ENCODE data around the gene MARCHF2. TPM values are rescaled to one million over a fixed set of nuclear protein-coding genes. Genes with fewer than 3 reads are reported as not detected.

MARCHF2 gene
- total RNA-seq, 6 donors from 2014 or later = 72.2 to 266 (median 111) TPM

DNA sequence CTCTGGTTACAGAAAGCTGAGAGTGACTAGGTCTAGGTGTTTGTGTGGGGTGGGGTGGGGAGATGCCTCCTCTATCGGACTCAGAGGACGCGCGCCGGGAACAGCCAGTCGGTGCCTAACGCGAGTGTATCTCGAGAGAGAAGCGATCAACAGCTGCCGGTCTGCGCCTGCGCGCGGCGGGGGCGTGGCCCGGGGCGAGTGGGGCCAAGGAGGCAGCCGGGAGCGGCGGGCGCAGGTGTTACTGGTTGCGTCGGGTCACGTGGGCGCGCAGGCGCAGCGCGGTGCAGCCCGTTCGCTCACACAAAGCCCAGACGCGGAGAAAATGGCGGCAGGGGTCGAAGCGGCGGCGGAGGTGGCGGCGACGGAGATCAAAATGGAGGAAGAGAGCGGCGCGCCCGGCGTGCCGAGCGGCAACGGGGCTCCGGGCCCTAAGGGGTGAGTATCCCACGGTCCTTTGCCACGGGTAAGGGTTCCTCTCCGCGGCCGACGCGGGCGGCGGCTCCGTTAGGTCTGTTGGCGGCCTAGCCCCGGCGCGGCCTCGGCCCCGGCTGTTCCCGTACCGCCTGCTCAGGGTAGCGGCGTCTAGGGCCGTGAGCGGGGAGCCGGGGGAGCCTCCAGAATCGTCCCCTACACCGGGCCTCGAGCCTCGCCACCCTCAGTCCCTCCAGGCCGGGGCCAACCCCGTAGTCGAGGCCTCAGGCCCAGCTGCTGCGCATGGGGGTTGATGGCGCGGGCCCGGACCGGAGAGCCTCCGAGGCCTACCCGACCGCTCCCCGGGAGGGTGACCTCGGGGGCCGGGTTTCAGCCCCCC lies 31.8 kb downstream of the MARCHF2 start, which contains the start of gene HNRNPM:
TSS of gene HNRNPM (plus strand) at position 299 of the 811 bp plus-strand sequence. CDS start at position 323, 24 bp downstream.
- Histone ChIP-seq H3K4me1 (peaks cover 36 to 50% (median 42%) of the 10 kb centered on the region in 4 donors), H3K9me3 (no peaks in the 10 kb centered on the region), H3K27ac (peak within 1 kb of the TSS; percentile 97 to 99 (median 98)), H3K4me3 (peak within 1 kb of the TSS; percentile 70 to 93 (median 80)), H3K36me3 (peaks cover 0 to 21% (median 5%) of the 10 kb centered on the region in 4 donors), H3K27me3 (no peaks in the 10 kb centered on the region)
- DNase-seq (peak; percentile 100), ATAC-seq (ENCODE audit: low FRiP score in 2 of 2) (peak; percentile 98 to 99)
- TF ChIP-seq POLR2AphosphoS5 (IDR thresholded peaks at IDR 0.05) (peak; percentile 95), EP300 (IDR thresholded peaks at IDR 0.05) (peak in 1 of 4 donors; percentile 24), POLR2A (IDR thresholded peaks at IDR 0.05) (peak in 3 of 4 donors; percentile 88 to 98 (median 97))
- TF ChIP-seq, protein P1, sequence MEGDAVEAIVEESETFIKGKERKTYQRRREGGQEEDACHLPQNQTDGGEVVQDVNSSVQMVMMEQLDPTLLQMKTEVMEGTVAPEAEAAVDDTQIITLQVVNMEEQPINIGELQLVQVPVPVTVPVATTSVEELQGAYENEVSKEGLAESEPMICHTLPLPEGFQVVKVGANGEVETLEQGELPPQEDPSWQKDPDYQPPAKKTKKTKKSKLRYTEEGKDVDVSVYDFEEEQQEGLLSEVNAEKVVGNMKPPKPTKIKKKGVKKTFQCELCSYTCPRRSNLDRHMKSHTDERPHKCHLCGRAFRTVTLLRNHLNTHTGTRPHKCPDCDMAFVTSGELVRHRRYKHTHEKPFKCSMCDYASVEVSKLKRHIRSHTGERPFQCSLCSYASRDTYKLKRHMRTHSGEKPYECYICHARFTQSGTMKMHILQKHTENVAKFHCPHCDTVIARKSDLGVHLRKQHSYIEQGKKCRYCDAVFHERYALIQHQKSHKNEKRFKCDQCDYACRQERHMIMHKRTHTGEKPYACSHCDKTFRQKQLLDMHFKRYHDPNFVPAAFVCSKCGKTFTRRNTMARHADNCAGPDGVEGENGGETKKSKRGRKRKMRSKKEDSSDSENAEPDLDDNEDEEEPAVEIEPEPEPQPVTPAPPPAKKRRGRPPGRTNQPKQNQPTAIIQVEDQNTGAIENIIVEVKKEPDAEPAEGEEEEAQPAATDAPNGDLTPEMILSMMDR (IDR thresholded peaks at IDR 0.05) = peak in 2 of 6 experiments; percentile 16 to 24
- 0 to 2% methylated on average over 30 to 36 of the region's 93 CpGs for WGBS, 2 donors

DNA sequence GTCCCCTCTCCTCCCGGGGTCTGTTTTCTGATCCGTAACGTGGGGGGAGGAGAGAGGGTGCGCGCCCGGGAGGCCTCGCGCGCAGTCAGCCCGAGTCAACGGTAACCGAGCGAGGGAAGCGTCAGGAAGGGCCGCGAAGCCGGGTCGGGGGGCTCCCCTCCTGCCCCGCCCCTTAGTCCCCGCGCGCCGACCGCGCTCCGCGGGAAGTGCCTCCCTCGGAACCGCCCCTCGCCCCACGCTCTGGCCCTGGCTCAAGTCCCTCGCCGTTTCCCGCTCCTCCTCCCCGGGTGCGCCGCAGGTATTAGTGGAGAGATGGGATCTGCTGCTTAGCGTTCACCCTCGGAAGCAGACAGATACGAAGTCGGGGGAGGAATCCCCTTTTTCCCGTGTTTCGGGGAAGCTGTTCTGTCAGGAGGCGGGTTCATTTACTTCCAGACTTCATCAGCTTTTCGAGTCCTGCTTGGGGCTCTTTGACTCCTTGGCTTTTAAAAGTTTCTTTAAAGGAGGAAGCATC lies 32.4 kb downstream of the MARCHF2 start:
- 3% methylated on average over 6 to 39 of the region's 45 CpGs for WGBS, 2 donors
- H3K9me3 ChIP-seq = no peaks in the 10 kb centered on the region
- peak; percentile 19 to 42 for TF ChIP-seq POLR2AphosphoS5 (IDR thresholded peaks at IDR 0.05)
- no peak for TF ChIP-seq POLR2A (IDR thresholded peaks at IDR 0.05)
- TF ChIP-seq EP300 (IDR thresholded peaks at IDR 0.05) = no peak
- peaks cover 43 to 57% (median 48%) of the 10 kb centered on the region in 4 donors for H3K4me1 ChIP-seq
- H3K27me3 ChIP-seq = no peaks in the 10 kb centered on the region
- peak overlapping the region; percentile 97 to 99 (median 98) for H3K27ac ChIP-seq
- peak overlapping the region; percentile 70 to 93 (median 80) for H3K4me3 ChIP-seq
- H3K36me3 ChIP-seq = peaks cover 0 to 21% (median 5%) of the 10 kb centered on the region in 4 donors
- peak; percentile 79 for ATAC-seq (ENCODE audit: low FRiP score in 2 of 2)
- DNase-seq = peak; percentile 70 to 92

DNA sequence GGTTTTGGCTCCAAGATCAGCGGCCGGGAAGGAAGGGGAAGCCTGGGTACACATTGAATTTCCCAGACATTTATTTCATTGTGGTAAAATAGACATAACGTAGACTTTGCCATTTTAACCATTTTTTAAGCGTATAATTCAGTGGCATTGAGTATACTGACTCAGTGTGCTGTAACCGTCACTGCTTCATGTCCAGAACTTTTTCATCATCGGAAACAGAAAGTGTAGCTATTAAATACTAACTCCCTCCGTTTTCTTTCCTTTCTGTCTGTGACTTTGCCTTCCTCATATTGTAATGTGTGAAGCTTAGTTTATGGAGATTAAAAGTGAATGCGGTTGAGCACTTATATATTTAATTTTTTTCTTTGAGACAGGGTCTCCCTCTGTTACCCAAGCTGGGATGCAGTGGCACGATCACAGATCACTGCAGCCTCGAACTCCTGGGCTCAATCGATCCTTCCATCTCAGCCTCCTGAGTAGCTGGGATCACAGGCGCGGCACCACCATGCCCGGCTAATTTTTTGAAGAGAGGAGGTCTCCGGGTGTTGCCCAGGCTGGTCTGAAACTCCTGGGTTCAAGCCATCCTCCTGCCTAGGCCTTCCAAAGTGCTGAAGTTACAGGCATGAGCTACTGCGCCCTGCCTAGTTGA lies 33.1 kb downstream of the MARCHF2 start:
- Histone ChIP-seq H3K36me3 (peaks cover 0 to 21% (median 5%) of the 10 kb centered on the region in 4 donors), H3K4me1 (peaks cover 49 to 63% (median 55%) of the 10 kb centered on the region in 4 donors), H3K9me3 (no peaks in the 10 kb centered on the region), H3K4me3 (peak overlapping the region; percentile 70 to 93 (median 80)), H3K27me3 (no peaks in the 10 kb centered on the region), H3K27ac (peak overlapping the region; percentile 97 to 99 (median 98))
- TF ChIP-seq, protein P1 (IDR thresholded peaks at IDR 0.05) = no peak
- ATAC-seq (ENCODE audit: low FRiP score in 2 of 2) (no peak), DNase-seq (no peak)
- WGBS, 2 donors = 22 to 27% methylated on average over 15 to 16 of the region's 16 CpGs

DNA sequence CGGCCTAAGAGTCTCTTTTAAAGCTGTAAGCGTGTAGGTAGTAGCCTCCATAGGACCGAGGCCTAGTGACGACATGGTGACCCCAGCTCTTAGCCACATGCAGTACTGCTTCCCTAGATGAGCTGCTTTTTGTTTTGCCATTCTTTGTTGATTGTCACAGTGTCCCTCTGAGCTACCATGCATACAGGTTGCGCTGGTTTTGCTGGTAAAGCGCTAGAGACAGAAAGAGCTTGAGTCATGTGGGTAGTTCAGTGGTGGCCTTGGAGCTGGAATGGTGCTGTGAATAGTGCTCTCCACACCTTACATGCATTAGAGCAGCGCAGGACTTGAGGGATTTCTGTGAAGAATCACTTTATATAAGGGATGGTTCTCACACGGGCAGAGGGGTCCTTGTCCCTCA lies 36.7 kb downstream of the MARCHF2 start:
- ATAC-seq (ENCODE audit: low FRiP score in 2 of 2) = no peak
- 64 to 88% methylated on average over 4 to 7 of the region's 8 CpGs for WGBS, 2 donors
- Histone ChIP-seq H3K9me3 (no peaks in the 10 kb centered on the region), H3K27me3 (no peaks in the 10 kb centered on the region), H3K4me3 (no peak overlapping the region), H3K36me3 (peaks cover 0 to 36% (median 8%) of the 10 kb centered on the region in 4 donors), H3K4me1 (peaks cover 80 to 88% (median 83%) of the 10 kb centered on the region in 4 donors), H3K27ac (no peak overlapping the region)
- no peak for DNase-seq
- TF ChIP-seq POLR2AphosphoS5 (IDR thresholded peaks at IDR 0.05) (no peak), EP300 (IDR thresholded peaks at IDR 0.05) (no peak), POLR2A (IDR thresholded peaks at IDR 0.05) (no peak)
- TF ChIP-seq, protein P1 (IDR thresholded peaks at IDR 0.05) = no peak

DNA sequence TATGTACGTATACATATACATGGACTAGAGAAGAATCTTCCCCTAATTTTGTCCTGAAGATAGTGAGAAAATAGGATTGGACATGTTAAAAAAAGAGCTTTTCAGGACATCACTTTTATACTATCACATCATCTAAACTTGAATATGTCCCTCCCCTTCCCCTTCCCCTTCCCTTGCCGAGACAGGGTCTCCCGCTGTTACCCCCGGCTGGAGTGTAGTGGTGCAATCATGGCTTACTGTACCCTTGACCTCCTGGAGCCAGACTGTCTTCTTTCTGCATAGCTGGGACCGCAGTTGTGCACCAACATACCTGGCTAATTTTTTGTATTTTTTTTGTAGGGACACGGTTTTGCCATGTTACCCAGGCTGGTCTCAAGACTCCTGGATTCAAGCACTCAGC lies 38.3 kb downstream of the MARCHF2 start:
- peak overlapping the region in 2 of 4 donors; percentile 35 to 42 for H3K27ac ChIP-seq
- H3K9me3 ChIP-seq = no peaks in the 10 kb centered on the region
- H3K36me3 ChIP-seq = peaks cover 0 to 48% (median 12%) of the 10 kb centered on the region in 4 donors
- H3K4me1 ChIP-seq = peaks cover 74 to 89% (median 79%) of the 10 kb centered on the region in 4 donors
- peak in 1 of 2 donors; percentile 41 for ATAC-seq (ENCODE audit: low FRiP score in 2 of 2)
- 49 to 53% methylated on average over 6 of the region's 6 CpGs for WGBS, 2 donors
- H3K4me3 ChIP-seq = peak overlapping the region in 1 of 4 donors; percentile 12
- H3K27me3 ChIP-seq = no peaks in the 10 kb centered on the region
- TF ChIP-seq POLR2A (IDR thresholded peaks at IDR 0.05) (no peak), EP300 (IDR thresholded peaks at IDR 0.05) (no peak), POLR2AphosphoS5 (IDR thresholded peaks at IDR 0.05) (no peak)
- TF ChIP-seq, protein P1 (IDR thresholded peaks at IDR 0.05) = no peak
- no peak for DNase-seq
